ENCODE data around the gene SUMO2. TPM values are rescaled to one million over a fixed set of nuclear protein-coding genes. Genes with fewer than 3 reads are reported as not detected.

Gene SUMO2
- total and polyA plus RNA-seq, 10 of the 15 experiments (the other 5 are each of a cell fraction or from before 2014, with no cell fraction given): 163 to 803 (median 555) TPM

DNA sequence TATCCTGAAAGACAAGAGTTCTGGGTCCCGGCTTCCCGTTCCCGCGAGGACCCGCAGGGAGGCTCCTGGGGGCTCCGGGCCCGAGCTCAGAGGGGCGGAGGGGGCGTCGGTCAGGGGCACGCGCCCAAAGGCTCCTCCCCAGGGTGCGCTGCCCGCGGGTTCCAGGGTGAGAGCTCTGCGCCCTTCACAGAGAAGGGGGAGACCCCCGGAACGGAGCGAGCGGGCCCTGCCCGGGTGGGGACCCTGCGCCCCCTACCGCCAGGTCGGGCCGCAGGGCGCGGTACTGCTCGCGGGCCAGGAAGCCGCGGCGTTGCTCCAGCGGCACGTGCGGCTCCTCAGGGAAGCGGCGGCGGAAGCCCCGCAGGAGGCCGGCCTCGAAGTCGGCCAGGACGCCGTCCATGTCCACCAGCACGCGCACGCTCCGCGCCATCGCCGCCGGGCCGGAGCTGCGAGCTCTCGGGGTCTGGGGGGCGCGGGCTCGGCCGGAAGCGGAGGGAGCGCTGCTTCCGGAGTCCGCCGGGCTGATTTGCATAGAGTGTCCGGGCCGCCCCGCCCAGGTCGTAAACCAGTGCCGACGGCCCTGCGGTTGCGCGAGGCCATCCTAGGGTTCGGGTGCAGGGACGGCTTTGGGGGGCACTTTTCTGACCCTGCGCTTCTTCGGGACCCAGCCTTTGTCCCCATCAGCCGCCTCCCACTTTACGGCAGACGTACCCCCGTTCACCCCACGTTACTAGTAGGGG lies 51.3 kb downstream of the SUMO2 start, which contains the start of gene NT5C (continued):
- TF ChIP-seq, protein P1, sequence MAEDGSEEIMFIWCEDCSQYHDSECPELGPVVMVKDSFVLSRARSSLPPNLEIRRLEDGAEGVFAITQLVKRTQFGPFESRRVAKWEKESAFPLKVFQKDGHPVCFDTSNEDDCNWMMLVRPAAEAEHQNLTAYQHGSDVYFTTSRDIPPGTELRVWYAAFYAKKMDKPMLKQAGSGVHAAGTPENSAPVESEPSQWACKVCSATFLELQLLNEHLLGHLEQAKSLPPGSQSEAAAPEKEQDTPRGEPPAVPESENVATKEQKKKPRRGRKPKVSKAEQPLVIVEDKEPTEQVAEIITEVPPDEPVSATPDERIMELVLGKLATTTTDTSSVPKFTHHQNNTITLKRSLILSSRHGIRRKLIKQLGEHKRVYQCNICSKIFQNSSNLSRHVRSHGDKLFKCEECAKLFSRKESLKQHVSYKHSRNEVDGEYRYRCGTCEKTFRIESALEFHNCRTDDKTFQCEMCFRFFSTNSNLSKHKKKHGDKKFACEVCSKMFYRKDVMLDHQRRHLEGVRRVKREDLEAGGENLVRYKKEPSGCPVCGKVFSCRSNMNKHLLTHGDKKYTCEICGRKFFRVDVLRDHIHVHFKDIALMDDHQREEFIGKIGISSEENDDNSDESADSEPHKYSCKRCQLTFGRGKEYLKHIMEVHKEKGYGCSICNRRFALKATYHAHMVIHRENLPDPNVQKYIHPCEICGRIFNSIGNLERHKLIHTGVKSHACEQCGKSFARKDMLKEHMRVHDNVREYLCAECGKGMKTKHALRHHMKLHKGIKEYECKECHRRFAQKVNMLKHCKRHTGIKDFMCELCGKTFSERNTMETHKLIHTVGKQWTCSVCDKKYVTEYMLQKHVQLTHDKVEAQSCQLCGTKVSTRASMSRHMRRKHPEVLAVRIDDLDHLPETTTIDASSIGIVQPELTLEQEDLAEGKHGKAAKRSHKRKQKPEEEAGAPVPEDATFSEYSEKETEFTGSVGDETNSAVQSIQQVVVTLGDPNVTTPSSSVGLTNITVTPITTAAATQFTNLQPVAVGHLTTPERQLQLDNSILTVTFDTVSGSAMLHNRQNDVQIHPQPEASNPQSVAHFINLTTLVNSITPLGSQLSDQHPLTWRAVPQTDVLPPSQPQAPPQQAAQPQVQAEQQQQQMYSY (CRISPR knock-in tag; IDR thresholded peaks at IDR 0.05): no peak
- TF ChIP-seq, protein P2, sequence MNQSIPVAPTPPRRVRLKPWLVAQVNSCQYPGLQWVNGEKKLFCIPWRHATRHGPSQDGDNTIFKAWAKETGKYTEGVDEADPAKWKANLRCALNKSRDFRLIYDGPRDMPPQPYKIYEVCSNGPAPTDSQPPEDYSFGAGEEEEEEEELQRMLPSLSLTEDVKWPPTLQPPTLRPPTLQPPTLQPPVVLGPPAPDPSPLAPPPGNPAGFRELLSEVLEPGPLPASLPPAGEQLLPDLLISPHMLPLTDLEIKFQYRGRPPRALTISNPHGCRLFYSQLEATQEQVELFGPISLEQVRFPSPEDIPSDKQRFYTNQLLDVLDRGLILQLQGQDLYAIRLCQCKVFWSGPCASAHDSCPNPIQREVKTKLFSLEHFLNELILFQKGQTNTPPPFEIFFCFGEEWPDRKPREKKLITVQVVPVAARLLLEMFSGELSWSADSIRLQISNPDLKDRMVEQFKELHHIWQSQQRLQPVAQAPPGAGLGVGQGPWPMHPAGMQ (IDR thresholded peaks at IDR 0.05; ENCODE audit: borderline replicate concordance): no peak
- peak; percentile 99 for TF ChIP-seq IKZF1 (conservative IDR thresholded peaks at IDR 0.05)
- TF ChIP-seq ZNF207 (IDR thresholded peaks at IDR 0.05; ENCODE audit: borderline replicate concordance): peak; percentile 81
- no peak for TF ChIP-seq SPI1 (IDR thresholded peaks at IDR 0.05; ENCODE audit: borderline replicate concordance, insufficient read depth, low read depth, low read length)
- TF ChIP-seq ZNF384 (IDR thresholded peaks at IDR 0.05; ENCODE audit: borderline replicate concordance, low read depth, low read length): no peak
- TF ChIP-seq, protein P3, sequence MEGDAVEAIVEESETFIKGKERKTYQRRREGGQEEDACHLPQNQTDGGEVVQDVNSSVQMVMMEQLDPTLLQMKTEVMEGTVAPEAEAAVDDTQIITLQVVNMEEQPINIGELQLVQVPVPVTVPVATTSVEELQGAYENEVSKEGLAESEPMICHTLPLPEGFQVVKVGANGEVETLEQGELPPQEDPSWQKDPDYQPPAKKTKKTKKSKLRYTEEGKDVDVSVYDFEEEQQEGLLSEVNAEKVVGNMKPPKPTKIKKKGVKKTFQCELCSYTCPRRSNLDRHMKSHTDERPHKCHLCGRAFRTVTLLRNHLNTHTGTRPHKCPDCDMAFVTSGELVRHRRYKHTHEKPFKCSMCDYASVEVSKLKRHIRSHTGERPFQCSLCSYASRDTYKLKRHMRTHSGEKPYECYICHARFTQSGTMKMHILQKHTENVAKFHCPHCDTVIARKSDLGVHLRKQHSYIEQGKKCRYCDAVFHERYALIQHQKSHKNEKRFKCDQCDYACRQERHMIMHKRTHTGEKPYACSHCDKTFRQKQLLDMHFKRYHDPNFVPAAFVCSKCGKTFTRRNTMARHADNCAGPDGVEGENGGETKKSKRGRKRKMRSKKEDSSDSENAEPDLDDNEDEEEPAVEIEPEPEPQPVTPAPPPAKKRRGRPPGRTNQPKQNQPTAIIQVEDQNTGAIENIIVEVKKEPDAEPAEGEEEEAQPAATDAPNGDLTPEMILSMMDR (IDR thresholded peaks at IDR 0.05 in 2 of 3, conservative IDR thresholded peaks at IDR 0.05 in 1 of 3; ENCODE audit: control insufficient read depth in 2 of 3, extremely low read depth in 1 of 3, insufficient read depth in 1 of 3, low read depth in 3 of 3, low read length in 3 of 3): peak; percentile 72 to 74 (median 74); a peak in 5 of 6 replicates
- TF ChIP-seq, protein P4, sequence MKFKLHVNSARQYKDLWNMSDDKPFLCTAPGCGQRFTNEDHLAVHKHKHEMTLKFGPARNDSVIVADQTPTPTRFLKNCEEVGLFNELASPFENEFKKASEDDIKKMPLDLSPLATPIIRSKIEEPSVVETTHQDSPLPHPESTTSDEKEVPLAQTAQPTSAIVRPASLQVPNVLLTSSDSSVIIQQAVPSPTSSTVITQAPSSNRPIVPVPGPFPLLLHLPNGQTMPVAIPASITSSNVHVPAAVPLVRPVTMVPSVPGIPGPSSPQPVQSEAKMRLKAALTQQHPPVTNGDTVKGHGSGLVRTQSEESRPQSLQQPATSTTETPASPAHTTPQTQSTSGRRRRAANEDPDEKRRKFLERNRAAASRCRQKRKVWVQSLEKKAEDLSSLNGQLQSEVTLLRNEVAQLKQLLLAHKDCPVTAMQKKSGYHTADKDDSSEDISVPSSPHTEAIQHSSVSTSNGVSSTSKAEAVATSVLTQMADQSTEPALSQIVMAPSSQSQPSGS (IDR thresholded peaks at IDR 0.05; ENCODE audit: low read length): no peak
- TF ChIP-seq POU2F2 (IDR thresholded peaks at IDR 0.05; ENCODE audit: borderline replicate concordance, low read depth, low read length): peak; percentile 99
- TF ChIP-seq EZH2 (IDR thresholded peaks at IDR 0.05; ENCODE audit: borderline replicate concordance, control insufficient read depth, low read depth, low read length): no peak
- TF ChIP-seq, protein P5, sequence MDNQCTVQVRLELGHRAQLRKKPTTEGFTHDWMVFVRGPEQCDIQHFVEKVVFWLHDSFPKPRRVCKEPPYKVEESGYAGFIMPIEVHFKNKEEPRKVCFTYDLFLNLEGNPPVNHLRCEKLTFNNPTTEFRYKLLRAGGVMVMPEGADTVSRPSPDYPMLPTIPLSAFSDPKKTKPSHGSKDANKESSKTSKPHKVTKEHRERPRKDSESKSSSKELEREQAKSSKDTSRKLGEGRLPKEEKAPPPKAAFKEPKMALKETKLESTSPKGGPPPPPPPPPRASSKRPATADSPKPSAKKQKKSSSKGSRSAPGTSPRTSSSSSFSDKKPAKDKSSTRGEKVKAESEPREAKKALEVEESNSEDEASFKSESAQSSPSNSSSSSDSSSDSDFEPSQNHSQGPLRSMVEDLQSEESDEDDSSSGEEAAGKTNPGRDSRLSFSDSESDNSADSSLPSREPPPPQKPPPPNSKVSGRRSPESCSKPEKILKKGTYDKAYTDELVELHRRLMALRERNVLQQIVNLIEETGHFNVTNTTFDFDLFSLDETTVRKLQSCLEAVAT (IDR thresholded peaks at IDR 0.05): no peak
- TF ChIP-seq, protein P6, sequence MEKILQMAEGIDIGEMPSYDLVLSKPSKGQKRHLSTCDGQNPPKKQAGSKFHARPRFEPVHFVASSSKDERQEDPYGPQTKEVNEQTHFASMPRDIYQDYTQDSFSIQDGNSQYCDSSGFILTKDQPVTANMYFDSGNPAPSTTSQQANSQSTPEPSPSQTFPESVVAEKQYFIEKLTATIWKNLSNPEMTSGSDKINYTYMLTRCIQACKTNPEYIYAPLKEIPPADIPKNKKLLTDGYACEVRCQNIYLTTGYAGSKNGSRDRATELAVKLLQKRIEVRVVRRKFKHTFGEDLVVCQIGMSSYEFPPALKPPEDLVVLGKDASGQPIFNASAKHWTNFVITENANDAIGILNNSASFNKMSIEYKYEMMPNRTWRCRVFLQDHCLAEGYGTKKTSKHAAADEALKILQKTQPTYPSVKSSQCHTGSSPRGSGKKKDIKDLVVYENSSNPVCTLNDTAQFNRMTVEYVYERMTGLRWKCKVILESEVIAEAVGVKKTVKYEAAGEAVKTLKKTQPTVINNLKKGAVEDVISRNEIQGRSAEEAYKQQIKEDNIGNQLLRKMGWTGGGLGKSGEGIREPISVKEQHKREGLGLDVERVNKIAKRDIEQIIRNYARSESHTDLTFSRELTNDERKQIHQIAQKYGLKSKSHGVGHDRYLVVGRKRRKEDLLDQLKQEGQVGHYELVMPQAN (conservative IDR thresholded peaks at IDR 0.05): peak; percentile 96
- TF ChIP-seq POLR2AphosphoS5 (IDR thresholded peaks at IDR 0.05; ENCODE audit: low read length): peak; percentile 90
- TF ChIP-seq TCF7 (IDR thresholded peaks at IDR 0.05; ENCODE audit: borderline replicate concordance): no peak
- peak; percentile 68 for TF ChIP-seq RELA (IDR thresholded peaks at IDR 0.05; ENCODE audit: borderline replicate concordance, partially characterized antibody)
- TF ChIP-seq CREB1 (IDR thresholded peaks at IDR 0.05; ENCODE audit: low read depth): no peak; the same call in 1 of the 2 replicates
